Measurements from ENCODE around the gene COLEC12.

The COLEC12 gene

DNA sequence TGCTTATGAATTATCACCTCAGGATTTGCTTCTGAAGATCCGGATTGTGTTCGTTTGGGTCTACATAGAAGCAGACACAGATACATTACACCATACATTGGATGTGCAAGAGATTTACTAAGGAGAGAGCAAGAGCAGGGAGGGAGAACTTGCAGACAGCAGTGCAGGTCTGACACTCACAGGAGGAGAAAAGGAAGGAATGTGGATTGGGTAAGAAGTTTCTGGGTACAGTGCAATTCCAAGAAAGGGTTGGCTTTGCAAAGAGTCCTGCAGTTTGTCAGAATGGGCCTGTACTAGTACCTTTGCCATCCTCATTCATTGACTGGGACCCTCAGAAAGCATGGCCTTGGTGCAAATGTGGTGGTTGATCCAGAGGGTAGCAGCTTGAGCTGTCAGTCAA, 227.9 kb downstream of the COLEC12 start:
- DNase-seq (ENCODE audit: low spot score), result no peak

GRCh38 chr18:269480-270095, 230.9 kb downstream of the COLEC12 start:
- no peak for DNase-seq (ENCODE audit: low spot score)

DNA sequence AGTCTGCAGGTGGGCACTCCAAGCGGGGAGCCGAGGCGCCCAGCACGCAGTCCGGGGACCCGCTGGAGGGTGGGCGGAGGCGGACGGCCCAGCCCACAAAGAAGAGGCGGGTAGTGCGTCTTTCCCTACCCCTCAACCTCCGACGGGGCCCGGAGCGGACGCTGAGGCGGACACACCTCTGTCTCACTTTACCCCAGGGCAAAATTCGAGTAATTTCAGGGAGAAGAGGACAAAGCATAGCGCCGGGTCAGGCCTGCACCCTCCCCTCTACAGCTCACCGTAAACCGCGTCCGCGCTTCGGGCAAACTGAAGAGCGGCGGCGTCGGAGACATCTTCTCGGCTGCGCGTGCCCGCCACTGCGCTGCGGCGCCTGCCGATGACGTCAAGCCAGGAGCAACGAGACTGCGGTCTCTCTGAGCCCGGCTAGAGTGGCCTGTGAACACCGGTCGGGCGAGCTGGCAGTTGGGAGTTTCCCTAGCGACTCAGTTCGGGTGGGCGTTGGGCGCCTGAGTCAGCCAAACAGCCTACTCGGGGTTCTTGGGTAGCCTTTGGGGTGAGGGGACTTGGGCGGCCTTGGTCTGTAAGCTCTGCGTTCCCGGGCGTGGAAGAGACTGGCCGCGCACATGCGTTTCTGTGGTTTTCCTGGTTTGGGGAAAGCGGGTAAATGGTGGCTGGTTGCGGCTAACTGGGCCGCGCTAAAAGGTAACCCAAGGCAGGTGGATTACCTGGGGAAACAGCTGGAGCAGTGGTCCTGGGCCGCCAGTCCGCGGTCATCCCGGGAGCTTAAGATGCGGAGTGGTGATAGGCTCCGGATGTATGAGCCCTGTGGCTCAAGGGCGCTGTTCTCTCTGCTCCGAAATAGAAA, 232.6 kb downstream of the COLEC12 start, which contains the start of gene THOC1:
Gene THOC1 (minus strand): TSS at position 360 of the 865 bp plus-strand sequence. CDS start 28 bp downstream, at position 332.
- peak; percentile 89 for DNase-seq (ENCODE audit: low spot score)

DNA sequence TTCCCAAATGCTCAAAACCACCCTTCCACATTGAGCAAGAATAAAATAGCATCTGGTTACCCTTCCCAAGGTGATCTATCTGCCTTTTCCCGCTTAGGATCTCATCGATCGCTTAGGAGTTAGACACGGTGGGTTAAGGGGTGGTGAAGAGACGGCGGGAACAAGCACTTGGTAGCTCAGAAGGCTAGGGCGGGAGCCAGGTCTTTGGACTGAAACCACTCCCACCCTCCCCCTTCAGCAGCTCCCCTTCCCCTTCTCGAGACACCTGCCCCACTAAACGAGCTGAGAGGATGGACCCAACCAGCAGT, 233.2 kb downstream of the COLEC12 start:
- DNase-seq (ENCODE audit: low spot score), result no peak
